Measurements from ENCODE around the gene ELMO3. TPM values are rescaled to one million over a fixed set of nuclear protein-coding genes. Genes with fewer than 3 reads are reported as not detected.

Gene ELMO3
- total RNA-seq, 1 donor = 1.6 TPM

DNA sequence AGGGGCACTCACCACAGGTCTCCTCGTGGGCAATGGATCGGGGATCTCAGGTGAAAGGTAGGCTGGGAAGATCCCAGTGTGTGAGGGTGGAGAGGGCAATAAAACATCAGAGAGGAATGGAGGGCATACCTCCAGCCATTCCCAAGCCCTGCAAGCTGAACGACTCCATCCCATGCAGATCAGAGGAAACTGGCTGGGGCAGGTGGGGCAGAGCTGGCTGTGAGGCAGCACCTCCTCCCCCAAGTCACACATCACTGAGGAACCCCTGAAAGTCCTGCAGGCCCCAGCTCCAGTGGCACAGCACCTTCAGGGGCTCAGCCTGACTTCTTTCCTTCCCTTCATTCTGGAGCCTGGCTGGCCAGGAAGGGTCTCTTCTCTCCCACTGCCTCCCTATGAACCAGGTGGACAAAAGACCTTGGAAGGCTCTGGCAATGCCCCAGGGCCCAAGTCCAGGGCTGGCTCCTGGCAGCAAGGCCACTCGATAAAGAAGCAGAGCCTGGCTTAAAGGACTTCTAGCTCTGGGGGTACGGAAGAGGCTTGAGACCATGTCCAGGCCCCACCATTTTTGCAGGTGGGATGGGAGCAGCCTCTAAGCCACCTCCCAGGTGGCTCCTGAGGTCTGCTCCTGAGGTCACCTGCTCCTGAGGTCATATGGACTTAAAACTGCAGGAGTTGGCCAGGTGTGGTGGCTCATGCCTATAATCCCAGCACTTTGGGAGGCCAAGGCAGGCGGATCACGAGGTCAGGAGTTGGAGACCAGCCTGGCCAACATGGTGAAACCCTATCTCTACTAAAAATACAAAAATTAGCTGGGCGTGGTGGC is 14.5 kb downstream of the ELMO3 start:
- DNase-seq (ENCODE audit: low read depth in 2 of 3, low spot score in 2 of 3) = no peak

DNA sequence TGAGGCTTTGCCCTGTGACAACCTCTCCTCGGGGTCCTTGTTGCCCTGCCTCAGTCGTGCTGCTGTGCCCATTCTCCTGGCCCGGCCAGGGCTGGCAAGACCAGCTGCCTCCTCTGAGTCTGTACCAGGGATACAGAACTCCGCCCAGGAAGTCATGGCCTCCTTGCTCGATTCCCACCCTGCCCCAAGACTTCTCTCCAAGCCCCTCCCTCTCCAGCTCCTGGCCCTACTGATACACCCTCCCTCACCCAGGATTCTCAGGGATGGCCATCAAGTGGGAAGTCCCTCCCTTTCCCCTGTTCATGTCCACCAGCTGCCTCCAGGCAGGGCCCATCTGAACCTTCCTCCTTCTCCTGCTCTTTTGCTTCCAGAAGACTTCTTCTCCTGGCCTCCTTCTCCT is 16.8 kb downstream of the ELMO3 start:
- DNase-seq (ENCODE audit: low read depth in 2 of 3, low spot score in 2 of 3) = no peak

DNA sequence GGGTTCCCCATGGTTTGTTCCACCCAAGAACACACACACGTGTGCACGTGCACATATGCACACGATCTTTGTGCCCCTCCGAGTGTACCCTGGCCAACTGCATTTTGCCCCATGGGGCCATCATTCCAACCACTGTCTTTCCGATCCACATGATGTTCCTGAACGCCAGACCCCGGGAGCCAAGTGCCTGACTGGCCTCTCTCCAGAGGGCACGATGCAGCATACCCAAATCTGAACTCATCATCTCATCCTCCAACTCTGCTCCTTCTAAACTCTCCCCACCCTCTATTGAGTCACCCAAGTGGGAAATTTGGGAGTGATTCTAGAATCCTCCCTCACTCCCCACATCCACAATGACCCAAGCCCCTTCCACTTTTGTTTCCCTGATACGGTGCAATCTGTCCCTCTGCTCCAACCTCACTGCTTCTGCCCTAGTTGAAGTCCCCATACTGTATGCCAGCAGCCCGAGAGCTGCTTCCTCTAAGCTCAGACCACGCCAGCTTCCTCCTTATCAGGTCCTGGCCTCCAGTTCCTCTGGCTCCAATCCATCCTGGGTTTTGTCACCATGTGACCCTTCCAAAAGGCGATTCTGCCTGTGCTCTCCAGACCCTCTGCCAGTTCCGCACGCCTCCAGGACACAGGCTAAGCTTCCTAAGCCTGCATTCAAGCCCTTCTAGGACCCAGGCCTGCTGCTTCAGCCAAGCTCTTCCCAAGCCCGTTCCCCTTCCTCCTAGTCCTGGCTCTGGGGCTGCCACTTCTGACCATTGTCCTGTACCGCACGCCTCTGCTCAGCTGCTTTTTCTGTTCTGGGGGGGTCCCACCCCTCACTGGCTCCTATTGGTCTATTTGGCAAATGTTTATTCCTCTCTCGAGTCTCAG is 17.9 kb downstream of the ELMO3 start:
- DNase-seq (ENCODE audit: low read depth in 2 of 3, low spot score in 2 of 3) = peak in 2 of 3 donors; percentile 43 to 62

DNA sequence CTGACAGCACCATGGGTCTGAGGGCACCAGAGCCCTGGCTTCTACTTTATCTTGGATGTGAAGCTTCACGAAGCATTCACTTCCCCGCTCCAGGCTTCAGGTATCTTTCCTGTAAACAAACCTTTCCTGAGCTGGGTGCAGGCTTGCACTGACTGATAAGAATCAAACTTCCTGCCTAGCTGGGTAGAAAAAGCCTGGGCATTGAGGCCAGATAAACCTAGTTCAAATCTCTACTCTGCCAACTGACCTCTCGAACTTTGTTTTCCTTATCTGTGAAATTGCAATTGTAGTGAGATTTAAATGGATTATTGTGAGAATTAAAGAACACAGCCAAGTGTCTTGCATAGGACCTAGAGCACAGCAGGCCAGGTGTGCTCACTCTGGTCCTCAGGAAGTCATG is 25.1 kb downstream of the ELMO3 start:
- no peak for DNase-seq (ENCODE audit: low read depth in 2 of 3, low spot score in 2 of 3)

DNA sequence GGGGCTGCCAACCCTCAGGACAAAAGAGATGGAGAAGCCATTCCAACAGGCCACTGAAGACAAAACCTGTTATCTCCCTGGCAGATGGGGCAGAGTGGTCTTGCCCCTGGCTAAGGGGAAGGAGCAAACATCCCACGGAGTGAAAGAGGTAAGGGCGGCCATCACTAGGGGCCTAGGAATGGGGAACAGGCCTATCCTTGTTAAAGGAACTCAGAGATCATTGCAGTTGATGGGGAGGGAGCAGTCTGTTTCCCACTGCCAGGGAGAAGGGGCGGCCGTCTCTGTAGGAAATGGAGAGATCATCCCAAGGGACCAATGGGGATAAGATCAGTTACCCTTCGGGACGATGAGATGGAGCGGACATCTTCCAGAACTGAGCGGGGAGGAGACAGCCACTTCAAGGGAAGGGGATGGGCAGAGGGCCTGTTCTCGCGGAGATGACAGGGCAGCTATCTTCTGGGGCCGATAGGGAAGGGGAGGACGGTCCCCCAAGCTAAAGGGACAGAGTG is 27.4 kb downstream of the ELMO3 start:
- DNase-seq (ENCODE audit: low read depth in 2 of 3, low spot score in 2 of 3) = no peak

DNA sequence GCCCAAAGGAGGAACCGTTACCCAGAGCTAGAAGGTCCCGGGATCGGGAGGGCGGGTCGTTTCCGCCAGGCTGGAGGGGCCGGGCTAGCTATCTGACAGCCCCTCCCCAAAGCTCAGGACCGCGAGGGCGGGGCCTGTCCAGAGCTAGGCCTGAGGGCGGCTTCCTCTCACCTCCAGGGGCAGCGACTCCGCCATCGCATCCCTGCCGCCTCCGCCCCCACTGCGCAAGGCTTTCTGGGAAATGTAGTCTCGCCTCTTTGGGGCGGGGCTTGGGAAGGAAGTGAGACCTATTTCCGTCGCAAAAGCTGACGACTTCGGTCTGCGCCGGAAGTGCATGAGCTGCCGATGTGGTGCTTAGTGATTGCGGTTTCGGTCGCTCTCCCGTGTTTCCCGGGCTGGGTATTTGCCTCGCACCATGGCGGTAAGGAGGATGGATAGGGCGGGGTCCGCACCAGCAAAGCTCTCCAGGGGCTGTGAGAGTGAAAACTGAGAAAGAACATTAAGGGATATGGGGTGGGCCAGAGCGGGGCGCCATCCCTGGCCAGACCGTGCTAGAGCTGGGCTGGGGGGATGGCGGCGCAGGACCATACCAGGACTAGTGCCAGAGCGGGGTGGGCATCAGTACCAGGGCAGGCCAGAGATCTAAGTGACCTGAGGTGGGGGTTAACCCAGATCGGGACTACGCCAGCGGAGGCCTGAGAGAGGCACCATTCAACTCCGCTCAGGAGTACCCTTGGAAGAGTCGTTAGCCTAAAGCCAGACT is 28.1 kb downstream of the ELMO3 start, which contains the start of gene TMEM208:
Gene TMEM208, plus strand, starts transcription at position 327 of the 763 bp plus-strand sequence. Its CDS starts 89 bp downstream, at position 416.
- peak; percentile 98 to 99 (median 99) for DNase-seq (ENCODE audit: low read depth in 2 of 3, low spot score in 2 of 3)

DNA sequence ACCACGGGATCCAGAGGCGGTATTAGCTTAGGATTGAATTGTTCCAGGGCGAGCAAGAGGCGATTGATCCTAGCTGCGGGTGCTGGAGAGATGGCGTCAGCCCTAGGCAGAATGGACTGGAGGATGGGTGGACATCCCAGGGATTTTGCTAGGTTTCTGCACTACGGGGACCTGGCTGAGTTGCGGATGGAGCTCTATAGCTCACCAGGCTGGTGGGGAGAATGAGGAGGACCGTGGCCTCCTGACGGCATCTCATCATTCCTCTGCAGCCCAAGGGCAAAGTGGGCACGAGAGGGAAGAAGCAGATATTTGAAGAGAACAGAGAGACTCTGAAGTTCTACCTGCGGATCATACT is 28.6 kb downstream of the ELMO3 start:
- DNase-seq (ENCODE audit: low read depth in 2 of 3, low spot score in 2 of 3) = no peak

DNA sequence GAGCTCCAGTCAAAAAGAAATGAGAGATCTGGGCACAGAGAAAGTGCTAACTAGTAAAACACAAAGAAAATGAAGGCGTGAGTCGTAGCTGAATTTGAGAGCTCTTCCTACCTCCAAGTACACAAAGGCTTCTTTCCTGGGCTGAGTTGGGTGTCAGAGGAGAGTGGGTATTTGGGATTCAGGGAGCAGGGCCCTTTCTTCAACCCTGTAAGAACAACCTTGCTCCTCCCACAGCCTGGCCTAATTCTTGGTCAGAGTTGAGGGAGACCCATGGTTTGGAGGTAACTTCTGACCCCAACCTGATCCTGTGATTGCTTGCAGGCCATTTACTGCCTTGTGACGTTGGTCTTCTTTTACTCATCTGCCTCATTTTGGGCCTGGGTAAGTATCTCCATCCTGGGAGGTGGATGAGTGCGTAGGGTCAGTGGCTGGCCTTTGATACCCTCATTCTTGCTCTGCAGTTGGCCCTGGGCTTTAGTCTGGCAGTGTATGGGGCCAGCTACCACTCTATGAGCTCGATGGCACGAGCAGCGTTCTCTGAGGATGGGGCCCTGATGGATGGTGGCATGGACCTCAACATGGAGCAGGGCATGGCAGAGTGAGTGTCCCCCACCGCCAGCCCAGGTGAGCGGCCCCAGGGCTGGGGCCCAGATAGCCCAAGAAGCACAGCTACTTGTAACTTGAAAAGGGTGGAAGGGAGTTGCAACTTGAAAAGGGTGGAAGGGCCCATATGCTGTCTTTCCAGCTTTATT is 29.3 kb downstream of the ELMO3 start:
- no peak for DNase-seq (ENCODE audit: low read depth in 2 of 3, low spot score in 2 of 3)

DNA sequence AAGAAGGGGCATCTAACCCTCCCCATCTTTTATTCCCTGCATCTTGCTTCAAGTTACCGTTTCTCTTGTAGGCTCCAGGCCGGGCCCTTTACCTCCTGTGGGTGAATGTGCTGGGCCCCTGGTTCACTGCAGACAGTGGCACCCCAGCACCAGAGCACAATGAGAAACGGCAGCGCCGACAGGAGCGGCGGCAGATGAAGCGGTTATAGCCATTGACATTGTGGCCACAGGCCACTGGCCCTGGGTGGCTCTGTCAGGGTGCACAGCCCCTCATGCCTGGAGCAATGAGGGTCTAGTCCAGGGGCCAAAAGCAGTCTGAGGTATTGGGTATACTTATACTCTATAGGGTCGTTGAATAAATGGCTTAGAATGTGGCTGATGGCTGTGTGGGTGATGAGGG is 30.0 kb downstream of the ELMO3 start:
- no peak for DNase-seq (ENCODE audit: low read depth in 2 of 3, low spot score in 2 of 3)

DNA sequence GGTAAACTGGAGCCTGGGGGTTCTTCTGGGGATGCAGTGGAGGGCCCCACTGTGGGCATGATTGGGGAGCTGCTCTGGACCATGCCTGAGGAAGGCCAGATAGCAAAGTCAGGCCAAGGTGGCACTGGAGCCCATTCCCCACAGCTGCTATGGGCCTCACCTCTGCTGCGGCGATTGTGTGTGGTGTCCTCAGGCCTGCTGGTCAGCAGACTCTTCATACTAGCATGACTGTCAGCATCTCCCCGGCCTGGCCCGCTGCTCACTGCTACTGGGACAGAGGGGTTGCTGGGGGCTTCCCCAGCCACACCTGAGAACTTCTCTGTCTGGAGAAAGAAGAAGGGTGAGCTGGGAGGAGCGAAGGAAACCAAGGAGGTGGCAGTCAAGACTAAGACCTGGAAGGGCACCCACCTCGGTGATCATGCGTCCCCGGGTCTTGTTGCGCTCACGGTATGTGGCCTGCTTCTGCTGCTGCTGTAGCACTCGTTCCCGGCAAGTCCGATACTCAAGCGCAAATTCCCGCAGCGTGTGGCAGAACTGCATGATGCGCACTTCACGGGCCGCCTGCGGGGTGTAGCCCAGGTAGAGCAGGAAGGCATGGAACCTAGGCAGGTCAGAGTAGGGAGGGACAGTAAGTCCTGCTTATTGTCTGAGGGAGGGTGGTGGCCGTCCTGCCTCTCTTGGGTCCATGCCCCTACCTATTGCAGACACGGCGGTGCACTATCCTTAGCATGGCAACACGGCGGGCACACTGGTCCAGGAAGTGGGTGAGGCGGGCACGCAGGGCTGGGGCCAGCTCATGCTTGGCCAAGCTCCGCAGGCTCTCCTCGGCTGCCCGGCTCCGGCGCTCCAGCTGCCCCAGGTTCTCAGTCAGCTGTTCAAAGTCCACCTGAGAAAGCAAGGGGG is 31.2 kb downstream of the ELMO3 start:
- no peak for DNase-seq (ENCODE audit: low read depth in 2 of 3, low spot score in 2 of 3)

DNA sequence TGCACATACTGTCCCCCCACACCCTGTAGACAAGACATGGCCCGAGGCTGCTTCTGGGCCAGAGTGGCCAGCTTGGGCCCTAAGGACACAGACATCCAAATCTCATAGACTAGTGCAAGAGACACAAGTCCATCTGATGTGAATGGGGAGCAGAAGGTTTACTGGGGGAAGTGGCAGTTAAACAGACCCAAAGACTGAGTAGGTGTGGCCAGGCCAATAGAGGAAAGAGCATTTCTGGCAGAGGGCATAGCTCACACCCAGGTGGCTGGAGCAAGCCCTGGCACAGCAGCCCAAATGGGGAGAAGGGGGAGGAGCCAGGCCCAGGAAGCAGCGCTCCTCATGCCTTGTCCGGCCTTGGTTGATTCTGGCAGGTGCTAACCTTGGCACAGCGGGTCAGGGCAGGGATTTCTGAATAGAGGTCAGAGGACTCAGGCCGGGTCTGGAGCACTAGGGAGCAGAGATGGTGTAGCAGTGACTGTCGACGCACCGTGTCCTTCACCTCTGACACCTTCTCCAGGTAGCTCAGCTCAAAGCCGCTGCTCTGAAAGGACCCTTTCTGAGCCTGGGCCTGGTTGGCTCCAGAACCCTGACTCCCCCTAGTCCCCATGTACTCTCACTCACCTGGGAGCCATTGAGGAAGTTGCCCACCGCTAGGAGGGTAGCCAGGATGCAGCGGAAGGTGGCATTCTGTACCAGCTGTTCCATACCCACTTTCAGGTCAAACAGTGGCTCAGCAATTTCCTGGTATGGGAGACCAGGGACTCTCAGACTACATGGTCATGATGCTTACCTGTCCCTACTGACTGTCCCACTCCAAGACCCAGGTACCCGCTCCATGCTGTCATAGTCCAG is 32.1 kb downstream of the ELMO3 start:
- DNase-seq (ENCODE audit: low read depth in 2 of 3, low spot score in 2 of 3) = no peak

DNA sequence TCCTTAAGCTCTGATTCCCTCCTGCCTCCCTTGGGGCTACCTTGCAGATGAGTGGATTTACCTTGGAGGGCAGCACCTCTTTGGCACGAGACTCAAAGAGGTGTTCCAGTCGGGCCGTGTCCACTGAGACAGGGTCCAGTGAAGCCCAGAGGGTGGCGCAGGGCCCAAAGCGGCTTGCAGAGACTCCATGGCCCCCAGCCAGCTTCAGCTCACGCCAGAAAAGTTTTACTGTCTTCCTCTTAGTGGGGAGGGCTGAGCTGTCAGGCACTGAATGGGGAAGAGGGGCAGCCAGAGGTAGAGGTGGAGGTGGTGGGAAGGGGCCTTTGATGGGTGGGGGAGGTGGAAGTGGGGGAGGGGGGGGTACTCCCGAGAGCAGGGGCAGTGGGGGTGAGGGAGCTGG is 34.7 kb downstream of the ELMO3 start:
- DNase-seq (ENCODE audit: low read depth in 2 of 3, low spot score in 2 of 3) = no peak

DNA sequence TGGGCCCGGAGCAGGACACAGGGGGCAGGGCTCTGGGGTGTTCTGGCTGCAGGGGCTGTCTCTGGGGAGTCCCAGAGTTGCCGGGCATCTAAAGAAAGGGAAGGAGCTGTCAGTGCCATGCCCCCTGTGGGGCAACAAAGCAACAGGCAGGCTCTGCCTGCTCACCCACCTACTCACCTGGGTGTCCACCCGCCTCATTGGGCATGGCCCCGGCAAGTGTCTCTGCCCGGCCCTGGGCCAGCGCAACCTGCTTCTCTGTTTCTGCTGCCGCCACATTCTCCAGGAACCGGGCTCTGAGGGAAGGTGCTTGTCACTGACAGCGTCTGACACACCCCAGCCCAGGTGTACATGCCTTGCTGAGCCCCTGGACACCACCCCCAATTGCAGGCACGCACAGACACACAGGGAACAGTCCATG is 35.3 kb downstream of the ELMO3 start:
- no peak for DNase-seq (ENCODE audit: low read depth in 2 of 3, low spot score in 2 of 3)

DNA sequence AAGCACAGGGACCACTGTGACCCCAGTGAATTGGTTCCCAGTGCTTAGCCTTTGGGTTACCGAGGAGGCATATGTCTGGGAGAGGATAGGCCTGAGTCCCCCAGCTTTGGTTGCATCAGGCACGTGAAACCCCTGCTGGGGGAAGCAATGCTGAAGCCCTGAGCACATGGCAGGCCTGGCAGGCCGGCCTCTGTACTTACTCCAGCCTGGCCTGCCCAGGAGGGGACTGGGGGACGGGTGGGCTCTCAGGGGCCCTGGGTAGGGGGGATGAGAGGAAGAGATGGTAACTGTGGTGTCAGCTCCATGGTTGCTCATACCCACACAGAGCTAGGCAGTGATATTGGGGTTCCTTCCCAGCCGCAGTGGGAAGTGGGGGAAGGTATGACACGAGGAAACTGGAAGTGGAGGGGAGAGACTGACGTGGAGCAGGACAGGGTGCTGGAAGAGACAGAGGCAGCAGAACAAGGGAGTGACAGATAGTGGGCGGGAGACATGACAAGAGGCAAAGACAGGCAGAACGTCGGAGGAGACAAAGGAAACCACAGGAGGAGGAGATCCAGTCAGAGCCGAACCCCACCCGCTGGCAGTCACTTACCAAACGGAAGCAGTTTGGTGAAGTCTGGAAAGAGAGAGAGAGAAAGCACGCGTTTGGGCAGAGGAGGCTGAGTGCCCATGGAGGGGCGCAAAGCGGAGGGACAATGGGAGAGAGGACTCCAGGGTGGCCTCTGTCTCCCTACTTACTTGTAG is 37.1 kb downstream of the ELMO3 start:
- DNase-seq (ENCODE audit: low read depth in 2 of 3, low spot score in 2 of 3) = no peak

DNA sequence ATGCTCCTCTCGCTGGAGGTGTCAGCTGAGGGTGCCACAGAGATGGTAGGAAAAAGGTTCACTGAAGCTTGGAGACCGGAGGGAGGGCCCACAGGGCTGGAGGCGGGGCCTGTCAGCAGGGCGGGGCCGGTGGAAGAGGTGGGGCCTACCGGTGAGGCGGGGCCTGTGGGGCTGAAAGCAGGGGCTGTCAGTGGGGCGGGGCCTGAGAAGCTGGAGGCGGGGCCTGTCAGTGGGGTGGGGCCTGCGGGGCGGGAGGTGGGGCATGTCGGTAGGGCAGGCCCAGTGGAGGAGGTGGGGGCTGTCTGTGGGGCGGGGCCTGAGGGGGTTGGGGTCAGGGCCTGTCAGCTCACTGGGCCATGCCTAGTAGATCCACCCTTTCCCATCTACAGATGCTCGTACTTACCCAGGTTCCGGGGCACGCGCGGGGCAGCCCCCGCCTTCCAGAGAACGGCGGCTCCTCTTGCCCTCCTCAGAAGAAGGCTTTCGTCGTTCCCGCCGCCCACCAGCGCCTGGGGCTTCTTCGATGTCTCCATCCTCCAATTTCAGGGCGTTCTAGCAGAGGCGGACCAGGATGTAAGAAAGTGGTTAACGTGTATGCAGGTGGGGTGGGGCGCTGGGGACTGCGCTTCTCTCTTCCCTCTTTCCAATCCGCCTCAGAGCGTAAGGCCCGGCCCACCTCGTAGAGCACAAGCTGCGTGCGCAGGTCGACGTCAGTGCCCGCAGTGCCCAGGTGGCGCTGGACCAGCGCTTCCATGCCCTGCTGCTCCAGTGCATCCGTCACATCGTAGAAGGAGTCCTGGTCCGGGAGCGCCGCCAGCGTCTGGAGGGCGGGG is 37.8 kb downstream of the ELMO3 start:
- peak; percentile 47 to 78 (median 67) for DNase-seq (ENCODE audit: low read depth in 2 of 3, low spot score in 2 of 3)
